T-helper 2 cell treated with Interferon-gamma antibody and Interleukin-4, amounts not matched to agents 5 μg/mL and 100 μg/mL, for 36 hours (primary cell): Measurements from ENCODE around the gene AMPD2.
A peak's percentile ranks its signal among the peaks of the same experiment; 100 is the strongest.

Experiments used
- DNase-seq: peaks from one replicate; pipeline ENCODE4 v3.0.0; 2021; ENCODE audit warnings: low spot score
- H3K27ac Mint-ChIP-seq: one replicate; pipeline ENCODE4 v1.8.0; 2021; ENCODE audit warnings: mild to moderate bottlenecking, mixed read lengths
- H3K27me3 Mint-ChIP-seq: one replicate; pipeline ENCODE4 v1.8.0; 2021; ENCODE audit warnings: low read depth, mixed read lengths
- H3K36me3 Mint-ChIP-seq: one replicate; pipeline ENCODE4 v1.8.0; 2021; ENCODE audit warnings: low read depth, mixed read lengths
- H3K4me1 Mint-ChIP-seq: one replicate; pipeline ENCODE4 v1.8.0; 2021; ENCODE audit warnings: low read depth, mixed read lengths
- H3K4me3 Mint-ChIP-seq: one replicate; pipeline ENCODE4 v1.8.0; 2022; ENCODE audit warnings: mild to moderate bottlenecking, moderate library complexity, mixed read lengths
- H3K9me3 Mint-ChIP-seq: one replicate; pipeline ENCODE4 v1.8.0; 2021; ENCODE audit warnings: mixed read lengths

Gene AMPD2

DNA sequence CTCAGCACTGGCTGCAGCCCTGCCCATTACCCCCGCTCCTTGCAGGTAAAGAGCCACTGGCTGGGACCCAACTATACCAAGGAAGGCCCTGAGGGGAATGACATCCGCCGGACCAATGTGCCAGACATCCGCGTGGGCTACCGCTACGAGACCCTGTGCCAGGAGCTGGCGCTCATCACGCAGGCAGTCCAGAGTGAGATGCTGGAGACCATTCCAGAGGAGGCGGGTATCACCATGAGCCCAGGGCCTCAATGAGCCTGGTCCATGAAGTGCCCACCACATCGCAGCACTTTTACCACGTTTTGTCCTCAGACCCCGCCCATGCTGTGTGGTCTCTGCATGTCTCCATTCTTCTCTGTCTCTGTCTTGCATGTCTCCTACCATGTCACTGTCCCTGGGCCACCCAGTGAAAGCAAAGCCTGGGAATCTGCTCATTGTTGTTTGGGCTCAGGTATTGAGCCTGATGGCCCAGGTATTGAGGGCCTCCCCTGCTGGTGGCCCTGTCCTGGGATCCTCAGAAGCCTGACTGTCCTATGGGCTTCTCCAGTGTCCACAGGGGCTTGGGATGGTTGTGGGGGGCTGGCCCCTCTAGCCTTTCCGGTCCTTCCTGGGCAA, 11.4 kb downstream of the AMPD2 start:
- peaks cover 7% of the 10 kb centered on the region for H3K4me1 Mint-ChIP-seq
- no peaks in the 10 kb centered on the region for H3K27me3 Mint-ChIP-seq
- no peak overlapping the region for H3K27ac Mint-ChIP-seq
- H3K36me3 Mint-ChIP-seq, result peaks cover 39% of the 10 kb centered on the region
- no peak for DNase-seq
- H3K4me3 Mint-ChIP-seq, result no peak overlapping the region
- no peaks in the 10 kb centered on the region for H3K9me3 Mint-ChIP-seq

DNA sequence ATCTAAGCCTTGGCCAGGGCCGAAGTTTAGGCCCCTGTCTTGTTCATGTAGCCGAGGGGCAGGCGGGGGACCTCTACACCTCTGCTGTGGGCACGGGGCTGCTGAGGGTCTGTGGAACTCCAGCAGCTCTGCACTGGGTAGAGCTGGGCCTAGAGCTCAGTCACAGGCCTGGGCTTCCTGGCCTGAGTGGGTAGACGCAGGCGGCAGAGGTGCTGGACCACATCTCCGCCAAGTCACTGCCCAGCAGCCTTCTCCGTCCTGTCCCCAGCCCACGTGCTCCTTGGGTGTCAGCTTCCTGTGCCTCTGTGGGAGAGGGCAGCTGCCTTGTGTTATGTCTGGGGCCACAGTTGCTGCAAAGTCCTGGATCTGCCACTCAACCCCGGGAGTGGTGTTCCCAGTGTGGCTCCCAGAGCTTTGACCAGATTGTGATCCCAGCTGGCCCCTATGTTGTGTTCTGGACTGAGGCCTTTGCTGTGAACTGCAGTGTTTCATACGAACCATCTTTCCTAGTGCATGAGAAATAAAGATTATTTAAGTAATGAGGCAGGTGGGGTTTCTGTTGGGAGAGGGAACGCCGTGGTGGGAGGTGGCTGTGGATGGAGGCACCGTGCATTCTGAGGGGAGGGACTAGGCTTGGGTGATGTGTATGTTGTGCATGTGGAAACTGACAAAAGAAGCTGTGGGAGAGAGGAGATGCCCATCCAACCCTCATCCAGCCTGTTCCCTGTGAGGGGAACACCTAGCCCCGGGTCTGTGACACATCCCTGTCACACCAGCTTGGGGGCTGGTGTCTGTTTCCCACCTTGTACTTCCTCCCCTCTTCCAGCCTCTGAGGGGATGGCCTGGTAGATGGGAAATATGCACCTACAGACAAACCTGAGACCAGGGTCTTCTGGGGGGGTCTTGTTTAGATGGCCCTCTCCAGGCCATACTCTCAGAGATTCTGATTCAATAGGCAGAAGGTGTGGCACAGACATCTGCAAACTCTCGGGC, 12.2 kb downstream of the AMPD2 start:
- Mint-ChIP-seq H3K27me3 (no peaks in the 10 kb centered on the region), H3K9me3 (no peaks in the 10 kb centered on the region), H3K4me3 (no peak overlapping the region), H3K4me1 (peaks cover 7% of the 10 kb centered on the region), H3K27ac (no peak overlapping the region), H3K36me3 (peaks cover 36% of the 10 kb centered on the region)
- no peak for DNase-seq

GRCh38 chr1:109632671-109633346, 13.2 kb downstream of the AMPD2 start:
- Mint-ChIP-seq H3K27me3 (no peaks in the 10 kb centered on the region), H3K36me3 (peaks cover 31% of the 10 kb centered on the region), H3K27ac (no peak overlapping the region), H3K4me3 (no peak overlapping the region), H3K9me3 (no peaks in the 10 kb centered on the region), H3K4me1 (peaks cover 7% of the 10 kb centered on the region)
- no peak for DNase-seq

DNA sequence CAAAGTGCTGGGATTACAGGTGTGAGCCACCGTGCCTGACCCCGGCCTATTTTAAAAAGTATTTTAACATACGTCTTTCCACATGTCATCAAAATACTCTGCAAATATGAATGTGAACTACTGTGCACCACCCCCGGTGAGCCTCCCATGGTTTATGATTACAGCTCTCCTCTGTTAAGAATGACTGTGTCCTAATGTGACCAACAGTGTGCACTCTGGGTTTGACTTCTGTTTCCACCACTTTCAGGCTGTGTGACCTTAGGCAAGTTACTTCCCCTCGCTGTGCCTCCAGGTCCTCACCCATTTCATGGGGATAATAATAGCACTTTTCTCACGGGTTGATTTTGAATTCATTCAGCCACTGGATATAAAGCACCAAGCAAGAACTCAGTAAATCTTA, 14.7 kb downstream of the AMPD2 start:
- no peak overlapping the region for H3K27ac Mint-ChIP-seq
- DNase-seq, result no peak
- no peak overlapping the region for H3K4me3 Mint-ChIP-seq
- peaks cover 7% of the 10 kb centered on the region for H3K4me1 Mint-ChIP-seq
- H3K9me3 Mint-ChIP-seq, result no peaks in the 10 kb centered on the region
- H3K36me3 Mint-ChIP-seq, result peaks cover 21% of the 10 kb centered on the region
- no peaks in the 10 kb centered on the region for H3K27me3 Mint-ChIP-seq

DNA sequence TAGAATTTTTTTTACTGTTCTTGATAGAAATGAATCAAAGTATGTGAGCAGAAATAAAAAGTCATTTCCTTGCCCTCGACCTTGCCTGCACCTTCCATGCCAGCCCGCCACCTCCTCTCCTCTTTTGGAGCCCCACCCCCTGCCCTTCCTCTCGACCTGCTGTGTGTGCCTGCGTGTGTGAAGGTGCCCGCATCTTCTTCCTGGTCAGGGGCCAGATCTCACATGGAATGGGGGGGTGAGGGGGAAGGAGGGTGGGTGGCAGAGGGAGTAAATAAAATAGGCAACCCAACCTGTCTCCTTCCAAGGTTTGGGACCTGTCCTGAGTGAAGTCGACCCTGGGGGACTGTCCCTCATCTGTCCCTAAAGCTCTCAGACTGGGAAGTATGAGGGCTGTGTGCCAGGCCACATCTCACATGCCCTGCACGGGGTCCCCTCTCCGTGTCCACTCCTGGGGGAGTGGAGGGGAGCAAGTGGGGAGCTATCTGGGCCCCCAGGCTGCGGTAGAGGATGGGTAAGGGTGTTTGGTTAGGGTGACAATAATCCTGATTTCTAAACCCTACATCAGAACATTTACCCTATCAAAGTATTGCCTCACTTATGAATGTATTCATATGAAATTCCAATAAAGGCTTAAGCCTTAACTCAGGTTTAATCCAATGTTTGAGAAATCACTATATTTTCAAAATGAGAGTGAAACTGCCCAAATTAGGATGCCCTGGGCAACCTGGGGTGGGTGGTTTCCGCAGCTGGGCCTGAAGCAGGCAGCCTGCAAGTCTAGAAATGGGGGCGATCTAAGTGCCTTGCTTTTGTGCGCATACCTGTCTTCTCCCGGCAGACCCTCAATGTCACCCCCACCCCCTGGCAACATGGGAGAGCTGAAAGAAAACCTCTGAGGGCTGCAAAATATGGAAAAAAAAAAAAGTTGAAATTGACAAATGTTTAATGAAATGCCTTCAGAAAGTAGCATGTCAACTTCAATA, 15.4 kb downstream of the AMPD2 start:
- no peak for DNase-seq
- H3K9me3 Mint-ChIP-seq, result no peaks in the 10 kb centered on the region
- H3K4me1 Mint-ChIP-seq, result peaks cover 8% of the 10 kb centered on the region
- no peaks in the 10 kb centered on the region for H3K27me3 Mint-ChIP-seq
- peaks cover 16% of the 10 kb centered on the region for H3K36me3 Mint-ChIP-seq
- H3K27ac Mint-ChIP-seq, result no peak overlapping the region
- no peak overlapping the region for H3K4me3 Mint-ChIP-seq

DNA sequence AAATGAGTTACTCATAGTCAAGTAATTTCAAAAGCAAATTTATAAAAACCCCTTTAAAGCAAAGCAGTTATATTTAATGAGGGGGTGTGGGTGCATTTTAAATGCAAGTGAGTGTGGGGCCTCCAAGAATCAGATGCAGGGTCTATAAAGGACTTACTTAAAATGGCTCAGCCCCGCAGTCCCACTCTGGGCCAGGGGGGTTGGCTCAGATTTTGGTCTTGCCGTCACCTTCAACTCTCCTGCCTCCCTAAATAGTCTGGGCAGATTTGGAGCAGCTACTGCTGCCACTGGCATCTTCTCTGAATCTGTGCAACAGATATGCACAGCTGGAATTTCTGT, 16.2 kb downstream of the AMPD2 start:
- peaks cover 15% of the 10 kb centered on the region for H3K36me3 Mint-ChIP-seq
- DNase-seq, result no peak
- H3K27ac Mint-ChIP-seq, result no peak overlapping the region
- H3K9me3 Mint-ChIP-seq, result no peaks in the 10 kb centered on the region
- H3K4me3 Mint-ChIP-seq, result no peak overlapping the region
- no peaks in the 10 kb centered on the region for H3K27me3 Mint-ChIP-seq
- H3K4me1 Mint-ChIP-seq, result peaks cover 13% of the 10 kb centered on the region

DNA sequence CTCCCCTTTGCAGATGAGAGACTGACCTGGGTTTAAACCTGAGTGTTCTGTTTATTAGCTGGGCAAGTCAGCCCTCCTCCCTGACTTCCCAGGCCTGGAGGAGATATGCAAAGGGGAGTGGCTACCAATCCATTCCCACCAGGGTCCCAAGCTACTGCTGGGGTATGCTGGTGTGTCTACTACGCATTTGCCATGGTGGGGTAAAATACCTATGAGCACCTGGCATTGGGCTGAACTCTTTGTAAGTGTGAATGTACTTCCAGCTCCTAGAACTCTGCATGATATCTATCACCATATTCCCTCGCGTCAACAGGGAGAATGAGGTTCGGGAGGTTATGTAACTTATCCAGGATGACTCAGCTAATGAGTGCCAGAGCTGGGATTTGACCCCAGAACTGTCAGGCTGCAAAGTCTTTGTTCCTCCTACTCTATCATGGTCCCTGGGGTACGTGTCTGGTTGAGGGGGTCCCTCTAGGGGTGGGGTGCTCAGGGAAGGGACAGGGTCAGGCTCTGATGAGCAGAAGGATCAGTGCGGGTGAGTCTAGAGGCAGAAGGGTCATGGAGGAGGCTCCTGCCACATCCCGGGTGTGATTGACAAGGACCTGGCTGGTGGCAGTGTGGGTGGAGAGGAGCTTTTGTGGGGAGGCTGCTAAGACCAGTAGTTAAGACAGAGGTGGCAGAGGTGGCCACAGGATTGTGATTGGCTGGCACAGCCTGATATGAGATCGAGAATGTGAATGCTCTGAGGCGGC, 16.7 kb downstream of the AMPD2 start:
- Mint-ChIP-seq H3K36me3 (peaks cover 10% of the 10 kb centered on the region), H3K27me3 (no peaks in the 10 kb centered on the region), H3K27ac (no peak overlapping the region), H3K4me3 (no peak overlapping the region), H3K9me3 (no peaks in the 10 kb centered on the region), H3K4me1 (peaks cover 13% of the 10 kb centered on the region)
- no peak for DNase-seq

DNA sequence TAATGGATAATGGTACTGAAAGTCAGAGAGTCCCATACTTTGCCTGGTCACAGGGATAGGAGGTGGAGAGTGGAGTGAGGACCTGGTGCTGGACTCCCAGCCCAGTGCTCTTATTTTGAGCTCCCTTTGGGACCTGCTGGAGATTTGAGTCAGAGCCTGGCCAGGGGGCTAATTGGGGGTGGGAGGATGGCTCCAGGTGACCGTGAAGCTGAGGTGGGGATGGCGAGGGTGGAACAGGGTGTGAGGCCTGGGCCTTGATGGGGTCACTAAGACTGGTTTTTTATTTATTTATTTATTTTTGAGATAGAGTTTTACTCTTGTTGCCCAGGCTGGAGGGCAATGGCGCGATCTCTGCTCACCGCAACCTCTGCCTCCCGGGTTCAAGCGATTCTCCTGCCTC, 17.8 kb downstream of the AMPD2 start:
- no peaks in the 10 kb centered on the region for H3K27me3 Mint-ChIP-seq
- peaks cover 6% of the 10 kb centered on the region for H3K36me3 Mint-ChIP-seq
- H3K4me1 Mint-ChIP-seq, result peaks cover 13% of the 10 kb centered on the region
- no peak overlapping the region for H3K4me3 Mint-ChIP-seq
- no peaks in the 10 kb centered on the region for H3K9me3 Mint-ChIP-seq
- H3K27ac Mint-ChIP-seq, result no peak overlapping the region
- DNase-seq, result no peak

DNA sequence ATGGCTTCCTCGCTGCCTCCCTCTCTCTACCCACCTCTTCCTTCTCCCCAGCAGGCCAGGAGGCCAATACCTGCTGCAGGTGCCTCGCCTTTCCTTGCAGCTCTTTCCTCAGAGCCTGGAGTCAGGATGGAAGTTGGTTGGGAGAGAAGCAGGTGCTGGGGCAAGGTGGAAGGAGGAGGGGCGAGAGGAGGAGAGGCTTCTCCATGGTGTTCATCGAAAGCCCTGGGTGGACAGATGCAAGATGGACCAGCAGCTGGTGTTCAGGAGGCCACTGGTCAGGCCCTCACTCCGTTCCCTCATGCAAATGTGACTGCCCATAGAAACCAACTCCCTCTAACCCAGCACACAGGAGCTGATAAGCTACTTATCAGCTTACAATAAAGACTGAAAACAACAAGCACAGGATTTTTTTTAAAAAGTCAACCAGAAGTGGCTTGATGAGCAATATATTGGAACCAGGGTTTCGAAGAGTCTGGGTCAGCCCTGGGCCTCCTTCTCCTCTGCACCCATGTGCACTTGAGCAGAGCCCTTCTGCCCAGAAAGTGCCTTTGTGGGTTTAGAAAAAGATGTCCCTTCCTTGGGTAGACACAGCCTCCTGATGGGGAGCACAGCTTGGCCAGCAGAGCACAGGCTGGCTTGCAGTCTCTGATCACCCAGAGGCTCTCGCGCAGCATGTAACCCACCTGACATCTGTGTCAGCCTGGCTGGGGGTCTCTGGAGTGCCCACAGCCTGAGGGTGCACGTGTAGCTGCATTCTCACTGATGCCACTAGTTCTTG, 19.6 kb downstream of the AMPD2 start:
- Mint-ChIP-seq H3K36me3 (no peaks in the 10 kb centered on the region), H3K4me1 (peaks cover 20% of the 10 kb centered on the region), H3K9me3 (no peaks in the 10 kb centered on the region), H3K27me3 (no peaks in the 10 kb centered on the region), H3K4me3 (no peak overlapping the region), H3K27ac (no peak overlapping the region)
- DNase-seq, result no peak

DNA sequence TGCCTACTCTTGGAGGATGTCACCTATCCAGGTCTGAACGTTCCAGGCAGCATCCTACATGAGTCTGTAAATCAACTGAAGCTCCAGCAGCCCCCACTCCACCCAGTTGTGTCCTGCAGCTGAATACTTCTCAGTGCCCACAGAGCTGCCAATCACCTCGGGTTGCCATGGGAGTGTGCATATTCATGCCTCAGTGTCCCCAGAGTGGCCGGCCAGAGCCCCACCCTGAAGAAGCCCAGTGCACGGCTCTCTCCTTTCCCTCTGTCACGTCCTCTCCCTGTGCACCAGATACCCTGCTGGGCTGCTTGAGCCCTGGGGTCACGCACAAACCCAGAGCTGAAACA, 20.2 kb downstream of the AMPD2 start:
- Mint-ChIP-seq H3K4me1 (peaks cover 15% of the 10 kb centered on the region), H3K36me3 (no peaks in the 10 kb centered on the region), H3K27ac (no peak overlapping the region), H3K4me3 (no peak overlapping the region), H3K27me3 (no peaks in the 10 kb centered on the region), H3K9me3 (no peaks in the 10 kb centered on the region)
- no peak for DNase-seq

DNA sequence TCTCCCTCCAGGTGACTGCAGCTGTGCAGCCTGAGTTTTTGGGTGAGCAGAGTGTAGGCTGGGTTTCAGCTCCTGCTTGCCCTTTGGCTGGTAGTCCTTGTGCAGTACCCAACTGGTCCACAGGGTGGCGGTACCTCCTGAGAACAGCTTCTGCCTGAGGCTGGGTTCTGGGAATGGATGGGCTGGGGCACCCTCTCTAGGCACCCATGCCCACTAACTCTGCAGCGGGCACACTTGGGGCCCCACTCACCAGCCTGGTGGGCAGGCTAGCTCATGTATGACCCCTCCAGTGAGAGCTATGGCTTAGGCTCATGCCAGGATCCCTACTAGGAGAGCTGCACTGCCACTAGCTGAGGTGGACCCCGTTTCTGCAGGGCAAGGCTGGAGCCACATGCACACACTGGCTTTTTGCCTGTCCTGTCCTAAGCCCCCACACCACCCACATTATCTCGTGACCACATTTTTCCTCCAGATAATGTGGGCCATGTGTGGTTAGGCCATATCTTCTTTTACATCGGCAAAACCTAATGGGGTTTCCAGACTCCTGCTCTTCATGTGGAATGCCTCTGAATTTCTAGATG, 20.7 kb downstream of the AMPD2 start:
- peaks cover 13% of the 10 kb centered on the region for H3K4me1 Mint-ChIP-seq
- no peak overlapping the region for H3K27ac Mint-ChIP-seq
- no peaks in the 10 kb centered on the region for H3K27me3 Mint-ChIP-seq
- H3K36me3 Mint-ChIP-seq, result no peaks in the 10 kb centered on the region
- no peaks in the 10 kb centered on the region for H3K9me3 Mint-ChIP-seq
- peak; percentile 80 for DNase-seq
- no peak overlapping the region for H3K4me3 Mint-ChIP-seq

DNA sequence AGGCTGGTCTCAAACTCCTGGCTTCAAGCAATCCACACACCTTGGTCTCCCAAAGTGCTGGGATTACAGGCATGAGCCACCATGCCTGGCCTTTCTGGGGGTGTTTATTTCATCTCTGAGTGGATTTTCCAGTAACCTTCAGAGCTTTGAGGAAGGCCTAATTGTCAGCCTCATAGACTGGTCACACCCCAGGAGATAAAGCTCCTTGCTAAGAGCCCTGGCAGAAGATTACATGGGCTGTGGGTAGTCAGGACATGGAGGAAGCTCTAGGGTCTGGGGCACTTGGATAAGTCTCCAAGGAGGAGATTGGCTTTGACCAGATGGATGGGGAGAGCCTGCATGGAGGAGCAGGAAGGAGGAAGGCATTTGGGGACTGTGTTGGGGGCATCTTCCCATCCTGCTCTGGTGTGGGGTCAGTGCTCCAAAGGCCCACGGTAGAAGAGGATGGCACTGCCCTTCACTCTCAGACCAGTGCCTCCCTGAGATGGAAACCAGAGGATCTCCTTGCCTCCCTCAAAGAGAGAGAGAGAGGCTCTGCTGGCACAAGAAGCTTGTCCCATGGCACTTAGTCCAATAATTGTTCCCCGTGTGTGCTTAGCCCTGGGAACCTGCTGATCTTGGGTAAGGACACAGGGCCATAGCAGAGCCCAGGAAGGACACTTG, 21.6 kb downstream of the AMPD2 start:
- H3K27me3 Mint-ChIP-seq, result no peaks in the 10 kb centered on the region

More for the DNA sequence above, 21.6 kb downstream of the AMPD2 start:
- Mint-ChIP-seq H3K4me3 (no peak overlapping the region), H3K9me3 (no peaks in the 10 kb centered on the region), H3K27ac (no peak overlapping the region), H3K36me3 (no peaks in the 10 kb centered on the region), H3K4me1 (peaks cover 13% of the 10 kb centered on the region)
- no peak for DNase-seq
